ENCODE data around the gene COL16A1. TPM values are rescaled to one million over a fixed set of nuclear protein-coding genes. Genes with fewer than 3 reads are reported as not detected.
"Not testable (repeated sequence)": the region's sequence is repeated elsewhere in the genome, so short reads cannot be mapped to it uniquely, and the experiment has no call there.

Gene COL16A1
- total RNA-seq, 4 donors from 2014 or later, result 67.2 to 169 (median 149) TPM

GRCh38 chr1:31714442-31715086, 10.7 kb upstream of the COL16A1 start:
- TF ChIP-seq, protein P1, sequence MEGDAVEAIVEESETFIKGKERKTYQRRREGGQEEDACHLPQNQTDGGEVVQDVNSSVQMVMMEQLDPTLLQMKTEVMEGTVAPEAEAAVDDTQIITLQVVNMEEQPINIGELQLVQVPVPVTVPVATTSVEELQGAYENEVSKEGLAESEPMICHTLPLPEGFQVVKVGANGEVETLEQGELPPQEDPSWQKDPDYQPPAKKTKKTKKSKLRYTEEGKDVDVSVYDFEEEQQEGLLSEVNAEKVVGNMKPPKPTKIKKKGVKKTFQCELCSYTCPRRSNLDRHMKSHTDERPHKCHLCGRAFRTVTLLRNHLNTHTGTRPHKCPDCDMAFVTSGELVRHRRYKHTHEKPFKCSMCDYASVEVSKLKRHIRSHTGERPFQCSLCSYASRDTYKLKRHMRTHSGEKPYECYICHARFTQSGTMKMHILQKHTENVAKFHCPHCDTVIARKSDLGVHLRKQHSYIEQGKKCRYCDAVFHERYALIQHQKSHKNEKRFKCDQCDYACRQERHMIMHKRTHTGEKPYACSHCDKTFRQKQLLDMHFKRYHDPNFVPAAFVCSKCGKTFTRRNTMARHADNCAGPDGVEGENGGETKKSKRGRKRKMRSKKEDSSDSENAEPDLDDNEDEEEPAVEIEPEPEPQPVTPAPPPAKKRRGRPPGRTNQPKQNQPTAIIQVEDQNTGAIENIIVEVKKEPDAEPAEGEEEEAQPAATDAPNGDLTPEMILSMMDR (IDR thresholded peaks at IDR 0.05), result peak in 3 of 4 experiments; percentile 36 to 66 (median 37)
- TF ChIP-seq POLR2AphosphoS5 (IDR thresholded peaks at IDR 0.05) (peak; percentile 94), EP300 (IDR thresholded peaks at IDR 0.05) (no peak)
- Histone ChIP-seq H3K4me1 (peaks cover 0 to 53% (median 37%) of the 10 kb centered on the region in 3 donors), H3K4me3 (peak overlapping the region; percentile 0 to 58), H3K36me3 (no peaks in the 10 kb centered on the region), H3K27ac (peak overlapping the region; percentile 71 to 97 (median 96)), H3K9me3 (no peaks in the 10 kb centered on the region), H3K27me3 (no peaks in the 10 kb centered on the region)
- WGBS, 2 donors (ENCODE audit: low coverage in 1 of 2), result 0% methylated on average over 2 of the region's 39 CpGs; no CpG with 5 or more reads in 1 of the 2 donors
- ATAC-seq, result peak; percentile 74

DNA sequence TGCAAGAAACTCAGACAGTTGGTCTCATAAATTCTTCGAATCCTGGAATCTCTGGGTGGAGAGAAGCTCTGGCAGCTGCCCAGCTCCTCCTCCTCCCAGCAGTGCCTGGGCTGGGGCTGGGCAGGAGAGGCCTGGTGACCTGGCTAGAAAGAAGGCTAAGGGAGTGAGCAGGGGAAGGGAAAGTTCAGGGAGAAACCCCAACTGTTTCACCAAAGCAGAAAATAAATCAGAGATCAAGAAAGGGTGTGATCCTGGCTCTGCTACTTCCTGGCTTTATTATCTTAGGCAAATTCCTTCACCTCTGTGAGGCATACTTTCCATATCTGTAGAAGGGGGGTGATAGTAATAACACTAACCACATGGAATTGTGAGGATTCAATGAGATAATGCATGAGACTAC, 8.8 kb upstream of the COL16A1 start:
- no peaks in the 10 kb centered on the region for H3K27me3 ChIP-seq
- peak overlapping the region; percentile 71 to 97 (median 96) for H3K27ac ChIP-seq
- no peak for ATAC-seq
- peaks cover 0 to 53% (median 37%) of the 10 kb centered on the region in 3 donors for H3K4me1 ChIP-seq
- TF ChIP-seq POLR2AphosphoS5 (IDR thresholded peaks at IDR 0.05) (peak; percentile 74), EP300 (IDR thresholded peaks at IDR 0.05) (no peak)
- H3K9me3 ChIP-seq, result no peaks in the 10 kb centered on the region
- no peak overlapping the region for H3K4me3 ChIP-seq
- no peaks in the 10 kb centered on the region for H3K36me3 ChIP-seq
- 0% methylated on average over 1 of the region's 1 CpG; no CpG with 5 or more reads in 1 of the 2 donors for WGBS, 2 donors (ENCODE audit: low coverage in 1 of 2)

GRCh38 chr1:31712068-31712467, 8.3 kb upstream of the COL16A1 start:
- Histone ChIP-seq H3K27me3 (no peaks in the 10 kb centered on the region), H3K36me3 (no peaks in the 10 kb centered on the region), H3K4me3 (no peak overlapping the region), H3K27ac (peak overlapping the region; percentile 71 to 97 (median 96)), H3K4me1 (peaks cover 0 to 53% (median 37%) of the 10 kb centered on the region in 3 donors), H3K9me3 (no peaks in the 10 kb centered on the region)
- WGBS, 2 donors (ENCODE audit: low coverage in 1 of 2), result 0 to 50% methylated on average over 1 to 4 of the region's 4 CpGs
- no peak for TF ChIP-seq POLR2AphosphoS5 (IDR thresholded peaks at IDR 0.05)
- TF ChIP-seq, protein P1 (IDR thresholded peaks at IDR 0.05), result no peak
- TF ChIP-seq EP300 (IDR thresholded peaks at IDR 0.05), result no peak
- no peak for TF ChIP-seq POLR2A (IDR thresholded peaks at IDR 0.05)
- ATAC-seq, result no peak

GRCh38 chr1:31708324-31708723, 4.5 kb upstream of the COL16A1 start:
- ATAC-seq, result no peak
- H3K9me3 ChIP-seq, result no peaks in the 10 kb centered on the region
- 84 to 88% methylated on average over 9 to 10 of the region's 11 CpGs for WGBS, 2 donors (ENCODE audit: low coverage in 1 of 2)
- H3K4me1 ChIP-seq, result peaks cover 0 to 43% (median 33%) of the 10 kb centered on the region in 3 donors
- no peak overlapping the region for H3K27ac ChIP-seq
- no peak overlapping the region for H3K4me3 ChIP-seq
- TF ChIP-seq, protein P1 (IDR thresholded peaks at IDR 0.05), result no peak
- no peak for TF ChIP-seq EP300 (IDR thresholded peaks at IDR 0.05)
- H3K36me3 ChIP-seq, result no peaks in the 10 kb centered on the region
- no peaks in the 10 kb centered on the region for H3K27me3 ChIP-seq

DNA sequence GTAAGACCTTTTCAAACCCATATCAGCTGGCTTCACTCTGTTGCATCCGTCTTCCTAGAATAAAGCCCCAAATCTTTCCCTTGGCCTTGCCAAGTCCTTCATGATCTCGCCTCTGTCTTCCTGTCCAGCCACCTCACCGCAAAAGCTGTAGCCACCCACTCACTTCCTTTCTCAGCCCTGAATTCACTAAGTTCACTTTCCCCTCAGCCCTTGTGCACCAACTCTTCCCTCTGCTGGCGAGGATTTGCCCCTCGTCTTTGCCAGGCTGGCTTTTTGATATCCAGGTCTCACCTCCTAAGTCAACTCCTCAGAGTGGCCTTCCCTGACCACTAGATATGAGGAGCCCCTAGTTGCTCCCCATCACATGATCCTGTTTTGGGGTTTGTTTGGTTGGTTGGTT, 3.9 kb upstream of the COL16A1 start:
- Histone ChIP-seq H3K27ac (no peak overlapping the region), H3K27me3 (no peaks in the 10 kb centered on the region), H3K9me3 (no peaks in the 10 kb centered on the region), H3K4me1 (peaks cover 0 to 43% (median 30%) of the 10 kb centered on the region in 3 donors), H3K36me3 (no peaks in the 10 kb centered on the region), H3K4me3 (no peak overlapping the region)
- TF ChIP-seq, protein P1 (IDR thresholded peaks at IDR 0.05), result no peak
- TF ChIP-seq EP300 (IDR thresholded peaks at IDR 0.05) (no peak), POLR2A (IDR thresholded peaks at IDR 0.05) (no peak), POLR2AphosphoS5 (IDR thresholded peaks at IDR 0.05) (no peak)
- WGBS, 2 donors (ENCODE audit: low coverage in 1 of 2), result 28 to 29% methylated on average over 4 to 5 of the region's 5 CpGs
- ATAC-seq, result no peak

DNA sequence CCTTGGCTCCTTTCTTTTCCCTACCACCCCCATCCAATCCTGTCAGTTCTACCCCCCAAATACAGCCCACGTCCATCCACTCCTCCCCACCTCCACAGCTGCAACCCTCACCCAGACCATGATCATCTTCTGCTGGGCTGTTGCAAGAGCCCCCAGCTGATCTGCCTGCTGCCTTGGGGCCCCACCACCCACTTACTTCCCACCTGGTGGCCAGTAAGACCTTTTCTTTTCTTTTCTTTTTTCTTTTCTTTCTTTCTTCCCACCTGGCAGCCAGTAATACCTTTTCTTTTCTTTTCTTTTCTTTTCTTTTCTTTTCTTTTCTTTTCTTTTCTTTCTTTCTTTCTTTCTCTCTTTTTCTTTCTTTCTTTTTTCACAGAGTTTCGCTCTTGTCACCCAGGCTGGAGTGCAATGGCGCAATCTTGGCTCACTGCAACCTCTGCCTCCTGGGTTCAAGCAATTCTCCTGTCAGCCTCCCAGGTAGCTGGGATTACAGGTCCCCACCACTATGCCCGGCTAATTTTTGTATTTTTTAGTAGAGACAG, 3.3 kb upstream of the COL16A1 start:
- WGBS, 2 donors (ENCODE audit: low coverage in 1 of 2), result 84 to 100% methylated on average over 1 to 4 of the region's 4 CpGs

More for the DNA sequence above, 3.3 kb upstream of the COL16A1 start:
- not testable (repeated sequence) for H3K9me3 ChIP-seq, H3K36me3 ChIP-seq, H3K4me3 ChIP-seq, ATAC-seq, H3K27ac ChIP-seq, H3K27me3 ChIP-seq
- H3K4me1 ChIP-seq, result peaks cover 0 to 43% (median 31%) of the 10 kb centered on the region in 3 donors
